ENCODE results near the gene ST8SIA5. TPM values are rescaled to one million over a fixed set of nuclear protein-coding genes. Genes with fewer than 3 reads are reported as not detected.
"Not testable (repeated sequence)": the region's sequence is repeated elsewhere in the genome, so short reads cannot be mapped to it uniquely, and the experiment has no call there.

The ST8SIA5 gene, protein sequence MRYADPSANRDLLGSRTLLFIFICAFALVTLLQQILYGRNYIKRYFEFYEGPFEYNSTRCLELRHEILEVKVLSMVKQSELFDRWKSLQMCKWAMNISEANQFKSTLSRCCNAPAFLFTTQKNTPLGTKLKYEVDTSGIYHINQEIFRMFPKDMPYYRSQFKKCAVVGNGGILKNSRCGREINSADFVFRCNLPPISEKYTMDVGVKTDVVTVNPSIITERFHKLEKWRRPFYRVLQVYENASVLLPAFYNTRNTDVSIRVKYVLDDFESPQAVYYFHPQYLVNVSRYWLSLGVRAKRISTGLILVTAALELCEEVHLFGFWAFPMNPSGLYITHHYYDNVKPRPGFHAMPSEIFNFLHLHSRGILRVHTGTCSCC
- 23.3 TPM for total RNA-seq
- long read RNA-seq, full-length matches to known transcripts: 39 of 50 reads
- long read RNA-seq, partial matches to known transcripts: 1 of 50 reads
- long read RNA-seq, other reads (novel, unspliced or antisense): 10 of 50 reads

DNA sequence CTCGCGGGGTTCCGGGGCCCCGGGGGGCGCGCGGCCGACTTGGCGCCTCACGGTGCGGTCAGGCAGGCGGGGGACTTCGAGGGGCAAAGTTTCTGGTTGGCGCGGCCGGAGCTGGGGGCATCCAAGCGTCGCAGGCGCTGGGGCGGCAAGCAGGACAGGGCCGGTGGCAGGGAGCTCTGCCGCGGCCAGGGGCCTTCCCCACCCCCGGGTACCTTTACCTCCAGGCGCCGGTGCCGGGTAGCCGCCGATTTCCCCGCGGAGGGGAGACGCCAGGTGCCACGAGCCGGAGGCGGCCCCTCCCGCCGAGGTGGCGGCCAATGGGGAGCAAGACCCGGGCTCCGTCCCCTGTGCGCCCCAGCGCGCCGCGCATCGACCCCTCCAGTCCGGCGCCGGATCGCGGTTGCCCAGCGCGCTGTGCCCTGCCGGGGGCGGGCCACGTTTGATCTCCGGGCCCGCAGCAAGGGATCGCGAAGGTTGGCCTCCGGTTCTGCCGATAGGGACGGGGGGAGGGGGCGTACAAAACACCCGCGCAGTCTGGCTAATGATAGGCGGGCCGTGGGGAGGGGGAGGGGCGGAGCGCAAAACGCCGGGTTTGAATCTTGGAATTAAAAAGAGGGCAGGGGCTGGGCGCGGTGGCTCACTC is at the start of gene ST8SIA5:
TSS of gene ST8SIA5 (minus strand) at position 495 of the 643 bp plus-strand sequence. CDS start 545 bp downstream, outside the sequence.
- no peak for DNase-seq (ENCODE audit: low spot score)
- intact Hi-C loops (cut with DNase I): loop anchor here (5.0 kb wide), 2 partner anchors 44 to 59 kb away; no protein-coding TSS in a partner anchor

GRCh38 chr18:46795945-46796344 is 39.1 kb upstream of the ST8SIA5 start:
- DNase-seq (ENCODE audit: low spot score); intact Hi-C loops (cut with DNase I): not testable (repeated sequence)

DNA sequence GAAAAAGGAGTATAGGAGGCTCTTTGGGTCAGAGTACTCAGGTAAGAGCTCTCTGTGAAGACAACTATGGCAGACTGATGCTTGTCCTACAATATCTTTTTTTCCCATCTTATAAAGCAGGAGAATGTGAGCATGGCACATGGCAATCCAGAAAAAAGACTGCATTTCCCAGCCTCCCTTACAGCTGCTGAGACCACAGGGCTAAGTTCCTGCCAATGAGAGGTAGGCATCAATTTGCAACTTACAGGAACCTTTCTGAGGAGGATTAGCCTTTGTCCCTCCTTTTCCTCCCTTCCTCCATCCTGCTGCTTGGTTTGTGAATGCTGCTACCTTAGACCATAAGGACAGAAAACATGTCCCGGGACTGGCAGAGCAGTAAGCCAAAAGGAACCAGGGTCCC is 37.8 kb upstream of the ST8SIA5 start:
- DNase-seq (ENCODE audit: low spot score): no peak
- intact Hi-C loops (cut with DNase I): no loop called here

GRCh38 chr18:46793565-46793964 is 36.7 kb upstream of the ST8SIA5 start:
- intact Hi-C loops (cut with DNase I): no loop called here
- DNase-seq (ENCODE audit: low spot score): no peak

- intact Hi-C loops (cut with DNase I): no loop called here
Observed at GRCh38 chr18:46789088-46789487, 32.2 kb upstream of the ST8SIA5 start.

GRCh38 chr18:46787674-46788073 is 30.8 kb upstream of the ST8SIA5 start:
- intact Hi-C loops (cut with DNase I): no loop called here
- no peak for DNase-seq (ENCODE audit: low spot score)

More at GRCh38 chr18:46789088-46789487, 32.2 kb upstream of the ST8SIA5 start:
- DNase-seq (ENCODE audit: low spot score): no peak

GRCh38 chr18:46772357-46772756 is 15.5 kb upstream of the ST8SIA5 start:
- intact Hi-C loops (cut with DNase I): no loop called here
- no peak for DNase-seq (ENCODE audit: low spot score)

DNA sequence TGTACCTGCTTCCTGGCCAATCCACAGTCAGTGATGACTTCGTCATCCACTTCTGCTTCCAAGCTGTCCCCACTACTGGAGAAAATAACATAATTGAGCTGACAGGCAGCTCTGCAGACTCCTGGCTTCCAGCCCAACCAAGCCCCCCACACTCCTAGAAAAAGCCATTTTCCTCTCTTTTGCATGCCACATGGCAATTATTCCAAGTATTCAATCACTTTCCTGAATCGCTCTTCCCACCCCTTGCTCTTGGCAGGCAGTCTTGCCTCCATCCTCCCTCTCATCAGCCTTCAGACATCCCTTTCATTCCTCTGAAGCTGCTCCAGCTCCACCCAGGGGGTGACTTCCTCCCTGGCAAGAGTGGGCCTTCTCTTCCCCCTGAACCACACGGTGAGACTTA is 14.3 kb upstream of the ST8SIA5 start:
- DNase-seq (ENCODE audit: low spot score): no peak
- intact Hi-C loops (cut with DNase I): no loop called here

GRCh38 chr18:46770708-46771107 is 13.9 kb upstream of the ST8SIA5 start:
- DNase-seq (ENCODE audit: low spot score): no peak
- intact Hi-C loops (cut with DNase I): no loop called here

GRCh38 chr18:46768166-46768921 is 11.5 kb upstream of the ST8SIA5 start:
- DNase-seq (ENCODE audit: low spot score): no peak
- intact Hi-C loops (cut with DNase I): no loop called here

GRCh38 chr18:46767217-46767616 is 10.4 kb upstream of the ST8SIA5 start:
- DNase-seq (ENCODE audit: low spot score): no peak
- intact Hi-C loops (cut with DNase I): no loop called here

DNA sequence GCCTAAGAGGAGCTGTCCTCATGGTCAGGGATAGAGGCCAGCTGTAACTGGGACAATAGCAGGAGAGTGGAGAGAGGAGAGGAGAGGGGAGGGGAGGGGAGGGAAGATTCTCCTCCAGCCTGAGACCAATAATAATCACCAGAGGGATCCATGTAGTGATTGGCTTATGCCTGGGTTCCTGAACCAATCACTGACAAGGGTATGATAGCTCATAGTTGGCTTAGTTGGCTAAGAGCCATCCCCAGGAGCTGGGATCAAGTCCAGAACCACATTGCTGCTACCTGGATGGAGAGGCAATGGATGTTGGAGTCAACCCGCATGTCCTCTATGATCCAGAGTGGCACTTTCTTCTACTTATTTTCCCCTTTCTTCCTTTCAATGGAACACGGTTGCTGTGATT is 7.7 kb upstream of the ST8SIA5 start:
- no peak for DNase-seq (ENCODE audit: low spot score)
- intact Hi-C loops (cut with DNase I): no loop called here

DNA sequence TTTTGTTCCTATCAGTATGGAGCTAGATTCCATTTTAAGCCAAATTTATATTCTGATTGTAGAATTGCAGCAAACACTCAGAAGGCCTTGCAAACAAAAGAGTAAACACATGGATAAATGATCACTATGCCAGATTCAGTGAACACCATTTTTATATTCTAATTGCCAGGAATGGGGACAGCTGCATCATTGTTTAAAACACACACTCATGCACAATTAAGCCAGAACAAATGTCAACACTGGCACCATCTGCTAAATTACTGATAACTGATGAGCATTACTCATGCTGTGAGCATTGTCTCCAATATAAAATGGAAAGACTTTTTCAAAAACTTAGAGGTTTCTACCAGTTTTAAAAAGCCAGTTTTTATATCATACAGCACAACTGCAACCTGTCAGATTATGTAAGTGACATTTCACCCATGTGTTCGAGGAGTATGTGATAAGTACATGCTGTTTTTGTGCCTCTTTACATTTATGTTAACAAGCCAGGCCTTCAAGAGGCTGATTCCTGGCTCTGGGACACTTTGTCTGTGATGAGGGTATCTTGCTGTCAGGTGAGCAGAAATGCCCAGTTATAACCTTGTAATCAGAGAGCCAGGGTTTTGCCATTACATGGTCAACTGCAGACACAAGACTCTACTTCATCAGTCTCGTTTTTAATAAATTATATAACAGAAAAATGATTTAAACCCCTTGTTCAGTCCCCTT is 4.4 kb upstream of the ST8SIA5 start:
- intact Hi-C loops (cut with DNase I): no loop called here
- DNase-seq (ENCODE audit: low spot score): no peak

DNA sequence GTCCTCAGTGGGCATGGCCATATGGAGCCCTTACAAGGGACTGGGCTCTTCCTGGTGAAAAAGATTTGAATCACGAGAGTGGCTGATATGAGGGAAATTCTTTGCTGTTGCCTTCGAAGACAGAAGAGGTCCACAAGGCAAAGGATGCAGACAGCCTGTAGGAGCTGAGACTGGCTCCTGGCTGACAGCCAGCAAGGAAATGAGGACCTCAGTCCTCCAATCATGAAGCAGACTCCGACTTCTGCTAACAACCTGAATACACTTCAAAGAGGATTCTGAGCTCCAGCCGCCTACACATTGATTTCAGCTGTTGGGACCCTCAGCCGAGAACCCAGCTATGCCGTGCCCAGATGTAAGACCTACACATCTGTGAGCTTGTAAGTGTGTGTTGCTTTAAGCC is 3.0 kb upstream of the ST8SIA5 start:
- intact Hi-C loops (cut with DNase I): loop anchor here (5.0 kb wide), 2 partner anchors 48 to 63 kb away; no protein-coding TSS in a partner anchor
- DNase-seq (ENCODE audit: low spot score): no peak

GRCh38 chr18:46756025-46756558 is 761 bp downstream of the ST8SIA5 start:
- intact Hi-C loops (cut with DNase I): loop anchor here (5.0 kb wide), 2 partner anchors 44 to 59 kb away; no protein-coding TSS in a partner anchor
- no peak for DNase-seq (ENCODE audit: low spot score)

GRCh38 chr18:46755315-46756024 is 1.4 kb downstream of the ST8SIA5 start:
- intact Hi-C loops (cut with DNase I): loop anchor here (5.0 kb wide), 2 partner anchors 43 to 58 kb away; no protein-coding TSS in a partner anchor
- no peak for DNase-seq (ENCODE audit: low spot score)

DNA sequence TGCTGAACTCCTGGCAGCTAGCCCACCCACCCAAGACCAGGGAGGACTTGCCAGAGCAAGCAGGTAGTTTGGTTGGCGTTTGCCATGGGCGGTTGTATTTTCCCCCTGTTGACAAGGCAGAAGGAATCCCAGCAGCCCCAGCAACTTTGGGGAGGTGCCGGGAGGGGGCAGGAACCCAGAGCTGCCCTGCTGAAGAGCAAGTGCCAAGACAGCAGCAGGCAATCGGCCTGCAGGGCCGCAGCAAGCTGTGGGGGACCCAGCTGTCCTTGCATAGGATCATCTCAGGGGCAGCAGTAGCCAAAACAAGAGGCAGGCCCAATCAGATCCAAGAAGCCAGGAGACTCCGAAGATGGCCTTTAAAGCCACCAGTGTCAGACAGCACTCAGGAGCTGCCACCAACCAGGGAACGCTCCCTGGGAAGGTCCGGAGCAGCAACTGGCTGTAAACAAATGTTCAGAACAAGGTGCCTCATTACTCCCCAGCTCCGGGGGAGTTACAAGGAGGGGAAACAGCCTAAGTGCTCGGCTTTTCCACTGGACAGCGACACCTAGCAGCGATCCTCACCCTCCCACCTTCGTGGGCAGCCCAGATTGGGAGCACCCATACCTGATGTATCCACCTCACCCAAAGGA is 2.1 kb downstream of the ST8SIA5 start:
- no peak for DNase-seq (ENCODE audit: low spot score)
- intact Hi-C loops (cut with DNase I): loop anchor here (5.0 kb wide), 2 partner anchors 42 to 57 kb away; no protein-coding TSS in a partner anchor

DNA sequence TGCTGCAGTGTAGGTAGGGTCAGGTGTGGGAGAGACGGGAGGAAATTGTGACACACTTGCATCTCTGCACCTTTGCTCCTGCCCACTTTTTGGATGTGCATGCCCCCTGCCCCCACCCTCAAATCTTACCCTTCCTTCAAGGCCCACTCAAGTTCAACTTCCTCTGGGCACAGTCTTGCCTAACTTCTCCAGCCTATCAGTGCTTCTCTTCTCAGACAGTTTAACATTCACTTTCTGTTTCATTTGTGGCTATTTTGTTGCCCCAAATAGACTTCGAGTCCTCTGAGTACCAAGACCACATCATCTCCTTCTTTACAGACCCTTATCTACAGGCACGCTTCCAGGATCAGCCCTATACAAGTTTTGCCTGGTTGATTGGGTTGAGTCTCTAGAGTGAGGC is 2.7 kb downstream of the ST8SIA5 start:
- DNase-seq (ENCODE audit: low spot score): no peak
- intact Hi-C loops (cut with DNase I): no loop called here

All from cardiac septum (tissue), 1 donor.